GM18508 (cell line): ENCODE data around the gene CRYBG2.
"Not testable (repeated sequence)": the region's sequence is repeated elsewhere in the genome, so short reads cannot be mapped to it uniquely, and the experiment has no call there.

Experiments used
- ATAC-seq: cut with Tn5 transposase; IDR thresholded peaks from one replicate; pipeline ENCODE4 v1.9.1; 2021; ENCODE audit warnings: moderate number of reproducible peaks; ENCODE audit not compliant: insufficient read depth, unreplicated experiment

CRYBG2 gene

DNA sequence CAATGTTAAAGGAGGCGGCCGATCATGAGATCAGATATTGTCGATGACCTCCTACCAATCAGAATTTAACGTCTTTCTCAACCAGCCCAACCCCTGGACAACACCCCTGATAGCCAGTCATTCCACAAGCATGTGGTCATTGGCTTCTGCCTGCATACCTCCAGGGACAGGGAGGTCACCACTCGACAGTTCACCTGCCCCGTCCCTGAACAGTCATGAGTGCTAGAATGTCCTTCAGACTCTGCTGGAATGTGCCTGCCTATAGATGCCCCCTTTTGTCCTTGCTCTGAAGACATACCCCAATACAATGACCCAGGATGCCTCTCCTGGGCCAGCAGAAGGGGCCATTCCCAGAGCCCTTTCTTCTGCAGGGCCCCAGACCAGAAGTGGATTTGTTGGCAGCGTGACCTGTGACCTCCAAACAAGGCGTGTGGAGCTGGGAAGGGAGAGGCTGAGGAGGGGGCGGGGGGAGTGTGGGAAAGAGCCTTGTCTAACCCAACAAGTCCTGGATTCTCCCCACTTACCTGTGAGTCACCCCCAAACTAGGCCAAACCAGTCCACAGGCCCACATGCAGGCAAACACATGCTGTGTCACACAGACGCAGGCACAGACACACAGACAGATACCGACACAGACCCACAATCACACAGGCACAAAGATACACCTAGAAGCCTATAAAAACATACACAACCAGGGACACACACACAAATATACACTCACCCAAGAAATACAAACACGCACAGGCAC lies 2.2 kb downstream of the CRYBG2 start:
- ATAC-seq, result no peak

DNA sequence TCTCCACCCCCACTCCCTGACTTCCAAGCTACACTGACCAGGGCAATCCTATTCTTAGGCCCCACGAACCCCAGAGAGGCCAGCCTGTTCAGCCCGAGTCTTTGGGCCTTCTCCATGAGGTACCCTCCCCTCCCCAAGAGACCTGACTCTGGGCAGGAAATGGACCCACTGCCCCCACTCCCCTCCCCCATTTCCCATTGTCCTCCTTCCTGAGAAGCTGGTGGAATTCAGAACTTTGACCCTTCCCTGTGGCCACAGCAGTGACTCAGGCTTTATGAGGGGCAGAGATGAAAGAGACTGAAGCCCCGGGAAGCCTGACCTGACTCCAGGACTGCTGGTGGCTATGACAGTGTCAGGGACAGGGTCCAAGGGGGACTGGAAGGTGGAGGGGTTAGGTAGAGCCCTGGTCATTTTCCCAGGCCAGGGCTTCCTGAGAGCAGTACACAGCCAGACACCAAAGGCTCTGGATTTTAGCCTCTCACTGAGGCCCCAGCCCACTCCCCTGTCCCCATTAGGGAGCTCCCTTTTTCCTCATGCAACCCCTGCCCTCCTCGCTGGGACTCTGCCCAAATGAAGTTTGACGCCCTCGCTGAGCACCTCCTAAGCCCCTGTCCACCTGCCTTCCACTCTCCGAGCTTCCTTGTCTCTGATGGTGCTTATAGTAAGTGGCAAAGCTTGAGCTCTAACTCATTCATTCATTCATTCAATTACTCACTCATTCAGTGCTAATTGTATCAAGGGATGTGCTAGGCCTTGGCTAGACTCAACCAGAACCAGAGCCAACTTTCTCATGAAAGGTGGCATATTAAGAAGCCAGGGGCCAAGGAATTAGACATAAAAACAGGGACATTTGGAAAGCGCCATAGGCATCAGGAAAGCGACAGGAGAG lies 3.0 kb downstream of the CRYBG2 start:
- ATAC-seq, result no peak

DNA sequence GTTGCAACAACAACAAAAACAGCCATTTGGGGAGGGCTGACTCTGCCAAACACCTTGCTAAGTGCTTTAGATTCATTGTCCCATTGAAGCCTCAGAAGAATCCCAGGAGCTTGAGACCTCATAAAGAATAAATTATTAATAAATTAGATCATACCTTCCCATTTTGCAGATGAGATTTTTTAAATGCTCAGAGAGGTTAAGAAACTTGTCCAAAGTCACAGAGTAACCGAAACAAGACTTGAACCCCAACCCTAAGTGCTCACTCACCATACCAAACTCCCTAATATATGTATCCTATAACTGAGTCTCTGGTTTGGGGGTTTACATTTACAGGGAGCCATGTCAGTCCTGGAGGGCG lies 3.6 kb downstream of the CRYBG2 start:
- no peak for ATAC-seq

DNA sequence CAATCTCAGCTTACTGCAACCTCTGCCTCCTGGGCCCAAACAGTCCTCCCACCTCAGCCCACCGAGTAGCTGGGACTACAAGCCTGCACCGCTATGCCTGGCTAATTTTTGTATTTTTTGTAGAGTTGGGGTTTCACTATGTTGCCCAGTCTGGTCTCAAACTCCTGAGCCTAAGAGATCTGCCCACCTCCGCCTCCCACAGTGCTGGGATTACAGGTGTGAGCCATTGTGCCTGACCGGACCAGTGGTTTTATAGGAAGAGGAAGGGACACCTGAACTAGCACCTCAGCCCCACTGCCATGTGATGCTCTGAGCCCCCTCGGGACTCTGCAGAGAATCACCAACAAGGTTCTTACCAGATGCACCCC lies 4.1 kb downstream of the CRYBG2 start:
- ATAC-seq, result no peak

DNA sequence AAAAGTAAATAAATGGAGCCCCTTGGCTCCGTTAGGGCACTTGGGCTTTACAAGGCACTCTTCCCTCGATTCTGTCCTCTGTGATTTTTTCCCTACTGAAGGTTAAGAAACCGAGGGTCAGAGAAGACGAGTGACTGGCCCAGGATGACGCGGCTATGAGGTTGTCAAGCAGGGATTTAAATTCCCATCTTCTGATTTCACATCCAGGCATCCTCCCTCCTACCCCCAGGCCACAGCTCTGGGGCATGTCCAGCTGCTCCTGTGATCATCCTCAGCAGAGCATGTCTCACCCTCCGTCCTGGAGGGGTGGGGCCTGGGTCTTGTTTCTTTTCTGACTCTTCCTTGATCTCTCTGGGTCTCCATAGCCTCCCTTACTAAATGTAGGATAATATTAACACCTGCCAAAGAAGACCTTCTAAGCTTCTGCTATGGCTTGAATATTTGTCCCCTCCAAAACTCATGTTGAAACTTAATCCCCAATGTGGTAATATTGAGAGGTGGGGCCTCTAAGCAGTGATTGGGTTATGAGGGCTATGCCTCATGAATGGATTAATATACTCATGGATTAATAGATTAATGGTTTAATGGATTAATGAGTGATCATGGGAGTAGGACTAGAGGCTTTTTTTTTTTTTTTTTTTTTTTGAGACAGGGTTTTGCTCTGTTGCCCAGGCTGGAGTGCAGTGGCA lies 4.6 kb downstream of the CRYBG2 start:
- ATAC-seq, result no peak

DNA sequence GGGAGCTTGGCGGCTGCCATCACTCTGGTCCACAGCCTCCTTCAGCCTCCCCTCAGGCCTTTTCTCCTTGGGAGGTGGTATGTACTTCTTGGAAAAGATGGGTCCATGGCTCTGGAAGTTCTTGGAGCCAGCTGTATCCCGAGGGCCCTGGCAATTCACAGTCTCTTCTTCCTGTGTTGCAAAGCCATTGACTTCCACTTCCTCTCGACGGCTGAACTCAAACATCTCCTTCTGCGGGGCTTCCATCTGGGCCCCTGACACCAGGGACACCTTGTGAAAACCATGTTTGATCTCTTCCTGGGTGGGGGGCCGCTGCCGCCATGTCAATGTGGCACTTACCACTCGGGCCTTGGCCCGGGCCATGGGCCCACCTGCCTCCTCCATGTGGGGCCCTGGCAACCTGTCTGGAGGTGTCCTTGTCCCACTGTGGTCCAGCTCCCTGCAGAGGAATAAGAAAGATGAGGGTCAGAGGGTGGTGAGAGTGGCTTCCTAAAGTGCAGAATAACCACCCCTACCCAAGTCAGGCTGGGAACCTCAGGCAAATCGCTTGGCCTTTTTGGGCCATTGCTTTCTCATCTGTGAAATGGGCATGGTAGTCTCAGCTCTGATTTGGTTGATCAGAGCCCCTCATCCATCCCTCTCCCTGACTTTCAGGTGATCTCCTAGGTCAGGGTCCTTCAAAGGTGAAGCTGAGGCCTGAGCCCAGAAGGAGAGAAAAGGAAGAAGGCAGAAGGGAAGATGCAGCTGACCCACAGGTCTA lies 7.5 kb downstream of the CRYBG2 start:
- ATAC-seq, result no peak

DNA sequence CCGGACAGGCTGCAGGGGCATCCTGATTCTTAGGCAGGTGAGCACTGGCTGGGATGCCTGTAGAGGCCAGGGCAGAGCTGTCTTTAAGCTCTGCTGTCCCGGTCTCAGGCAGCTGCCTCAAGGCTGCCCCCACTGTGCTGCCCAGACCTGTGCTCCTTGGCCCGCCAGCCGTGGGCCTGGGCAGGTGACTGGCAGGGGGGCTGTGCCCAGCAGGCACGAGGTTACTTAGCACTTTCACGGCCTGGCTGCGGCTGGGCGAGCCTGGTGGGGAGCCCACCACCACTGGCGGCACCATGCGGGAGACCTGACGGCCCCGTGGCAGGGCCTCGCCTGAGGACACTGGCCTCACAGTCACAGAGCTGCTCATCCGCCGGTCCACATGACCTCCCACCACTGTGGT lies 8.2 kb downstream of the CRYBG2 start:
- no peak for ATAC-seq

DNA sequence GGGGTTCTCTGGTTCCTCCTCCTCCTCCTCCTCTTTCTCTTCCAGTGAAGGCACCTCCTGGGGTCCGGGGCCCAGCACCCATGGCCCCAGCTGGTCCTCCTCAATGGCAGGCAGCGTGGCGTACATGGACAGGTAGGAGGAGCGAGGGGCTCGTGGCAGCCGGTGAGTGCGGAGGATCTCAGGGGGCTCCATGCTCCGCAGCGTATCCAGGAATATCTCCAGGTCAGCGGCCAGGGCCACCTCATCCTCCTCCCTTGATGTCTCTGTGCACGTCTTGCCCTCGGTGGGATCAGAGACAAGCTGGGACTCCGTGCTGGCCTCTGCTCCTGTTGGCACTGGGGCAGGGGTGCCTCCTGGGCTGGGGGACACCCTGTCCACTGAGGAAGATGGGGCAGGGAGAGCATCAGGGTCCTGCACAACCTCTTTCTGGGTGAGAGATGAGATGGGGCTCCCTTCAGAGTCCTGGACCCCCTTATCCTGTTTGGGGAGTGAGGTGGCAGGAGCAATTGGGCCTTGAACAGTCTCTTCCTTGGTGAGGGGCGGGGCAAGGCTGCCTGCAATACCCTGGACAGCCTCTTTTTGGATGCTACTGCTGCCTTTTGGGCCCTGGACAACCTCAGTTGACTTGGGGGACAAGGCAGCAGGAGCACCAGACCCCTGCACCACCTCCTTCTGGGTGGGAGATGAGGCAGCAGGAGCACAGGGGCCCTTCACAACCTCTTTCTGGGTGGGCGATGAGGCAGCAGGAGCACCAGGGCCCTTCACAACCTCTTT lies 9.6 kb downstream of the CRYBG2 start:
- ATAC-seq, result no peak

DNA sequence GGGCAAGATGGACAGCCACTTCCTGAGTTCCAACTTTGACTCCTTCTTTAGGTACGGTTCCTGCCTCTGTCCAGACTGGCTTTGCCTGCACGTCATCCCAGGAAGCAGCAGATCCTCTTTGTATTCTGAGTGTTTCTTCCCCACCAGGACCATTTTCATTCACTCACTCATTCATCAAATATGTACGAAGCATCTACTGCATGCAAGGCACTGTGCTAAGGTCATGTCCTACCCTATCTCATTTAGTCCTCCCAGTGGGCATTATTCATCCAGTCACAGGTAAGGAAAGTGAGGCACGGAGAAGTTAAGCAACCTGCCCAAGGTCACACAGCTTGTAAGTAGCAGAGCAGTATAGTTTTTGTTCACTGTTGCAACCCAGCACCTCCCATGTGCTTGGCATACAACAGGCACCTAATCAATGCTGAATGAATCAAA lies 13.9 kb downstream of the CRYBG2 start:
- no peak for ATAC-seq

DNA sequence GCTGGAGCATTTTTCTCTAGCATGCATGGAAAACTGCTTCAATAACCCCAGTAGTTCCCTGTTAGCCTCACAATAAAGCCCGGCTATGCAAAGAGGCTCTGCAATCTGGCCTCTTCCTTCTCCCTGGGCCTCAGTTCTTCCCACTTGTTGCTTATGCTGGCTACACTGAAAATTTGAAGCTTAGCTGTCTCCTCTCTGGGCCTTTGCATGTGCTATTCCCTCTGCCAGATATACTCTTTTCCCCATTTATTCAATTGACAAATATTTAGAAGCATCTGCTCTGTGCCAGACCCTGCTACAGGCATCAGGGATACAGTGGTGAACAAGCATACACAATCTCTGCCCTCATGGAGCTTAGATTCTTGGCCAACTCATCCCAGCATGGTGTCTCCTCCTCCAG lies 15.3 kb downstream of the CRYBG2 start:
- ATAC-seq, result no peak

DNA sequence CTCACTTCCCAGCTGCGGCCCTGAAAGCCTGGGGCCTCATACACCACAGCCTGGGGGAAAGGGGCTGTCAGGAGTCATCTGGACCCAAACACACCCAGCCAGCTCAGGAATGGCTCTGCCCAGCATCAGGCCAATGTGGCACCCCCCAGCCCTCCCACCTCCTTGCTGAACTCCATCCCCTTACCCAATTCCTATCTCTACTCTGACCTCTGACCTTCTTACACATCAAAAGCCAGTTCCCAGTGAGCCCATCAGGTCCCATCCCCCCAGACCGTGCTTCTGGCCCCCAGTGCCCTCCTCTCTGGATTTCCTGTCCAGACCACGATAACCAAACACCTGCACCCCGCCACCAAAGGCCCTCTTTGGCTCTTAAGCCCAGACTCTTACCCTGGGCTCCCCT lies 16.3 kb downstream of the CRYBG2 start:
- no peak for ATAC-seq

DNA sequence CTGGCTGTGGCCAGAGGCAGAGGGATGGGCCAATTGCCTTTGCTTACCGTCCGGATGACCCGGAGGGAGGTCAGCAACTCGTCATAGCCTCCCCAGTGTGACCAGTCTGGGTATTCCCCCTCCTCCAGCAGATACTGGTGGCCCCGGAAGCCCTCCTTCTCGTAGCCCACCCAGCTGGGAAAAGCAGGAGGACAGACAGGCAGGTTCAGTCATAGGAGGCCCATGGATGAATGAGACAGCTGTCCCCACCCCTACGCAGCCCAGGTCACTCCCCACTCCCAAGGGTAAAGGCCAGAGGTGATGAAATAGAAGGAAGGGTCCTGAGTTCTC lies 16.8 kb downstream of the CRYBG2 start:
- ATAC-seq, result no peak

DNA sequence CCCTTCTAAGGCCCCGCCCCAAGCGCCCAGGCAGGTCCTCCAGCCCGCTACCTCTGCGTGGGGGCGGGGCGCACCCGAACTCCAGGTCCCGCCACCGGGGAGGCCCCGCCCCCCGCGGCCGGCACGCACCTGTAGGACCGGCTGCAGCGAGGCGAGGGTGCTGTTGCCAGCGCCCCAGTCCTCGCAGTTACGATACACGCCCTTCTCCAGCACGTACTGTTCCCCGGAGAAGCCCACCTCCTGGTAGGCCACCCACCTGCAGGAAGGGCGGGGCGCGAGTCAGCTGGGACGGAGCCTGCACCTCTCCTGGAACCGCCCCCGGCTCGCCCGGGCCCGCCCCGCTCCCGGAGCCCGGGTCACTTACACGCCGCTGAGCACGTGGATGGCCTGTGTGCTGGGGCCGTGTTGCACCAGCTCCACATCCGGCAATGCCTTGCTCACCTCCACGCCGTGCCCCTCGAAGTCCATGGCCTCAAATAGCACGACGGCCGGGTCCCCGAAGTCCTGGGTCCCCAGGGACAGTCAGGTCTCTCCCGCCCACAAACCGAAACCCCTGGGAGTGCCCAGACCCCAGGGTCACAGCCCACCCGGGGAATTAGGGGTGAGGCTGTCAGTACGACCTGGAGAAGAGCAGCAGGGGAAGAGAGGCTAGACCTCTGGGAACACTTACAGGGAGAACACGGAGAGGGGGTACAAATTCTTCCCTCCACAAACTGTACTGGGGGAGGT lies 17.3 kb downstream of the CRYBG2 start:
- ATAC-seq, result no peak

DNA sequence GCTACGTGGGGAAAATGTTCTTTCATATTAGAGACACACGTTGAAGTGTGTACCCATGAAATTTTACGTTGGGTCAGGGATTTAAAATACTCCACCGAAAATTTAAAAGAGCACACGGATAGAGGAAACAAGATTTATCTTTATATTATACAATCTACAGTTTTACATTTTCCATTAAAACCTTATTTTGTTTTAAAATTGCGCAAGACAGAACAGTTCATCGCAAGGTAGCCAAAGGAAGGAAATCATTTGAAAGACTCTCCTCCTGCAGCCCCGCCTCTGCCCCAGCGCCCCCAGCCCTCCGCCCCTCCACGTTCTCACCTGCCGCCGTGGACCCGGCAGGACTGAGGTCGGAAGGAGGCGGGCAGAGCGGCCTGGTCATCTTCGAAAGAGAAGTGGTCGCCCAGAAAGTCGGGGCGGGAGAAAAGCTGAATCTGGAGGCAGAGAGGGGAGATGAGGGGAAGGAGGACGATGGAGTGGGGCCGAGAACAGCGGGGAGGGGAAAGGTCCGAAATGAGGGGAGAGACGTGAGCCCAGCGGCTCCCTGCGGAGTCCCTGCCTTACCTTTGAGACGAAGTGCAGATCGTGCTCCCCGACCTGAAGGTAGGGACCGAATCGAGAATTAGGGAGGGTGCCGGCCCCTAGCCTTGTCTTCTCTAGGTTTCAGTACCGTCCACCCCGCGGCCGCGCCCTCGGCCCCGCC lies 18.0 kb downstream of the CRYBG2 start:
- no peak for ATAC-seq

DNA sequence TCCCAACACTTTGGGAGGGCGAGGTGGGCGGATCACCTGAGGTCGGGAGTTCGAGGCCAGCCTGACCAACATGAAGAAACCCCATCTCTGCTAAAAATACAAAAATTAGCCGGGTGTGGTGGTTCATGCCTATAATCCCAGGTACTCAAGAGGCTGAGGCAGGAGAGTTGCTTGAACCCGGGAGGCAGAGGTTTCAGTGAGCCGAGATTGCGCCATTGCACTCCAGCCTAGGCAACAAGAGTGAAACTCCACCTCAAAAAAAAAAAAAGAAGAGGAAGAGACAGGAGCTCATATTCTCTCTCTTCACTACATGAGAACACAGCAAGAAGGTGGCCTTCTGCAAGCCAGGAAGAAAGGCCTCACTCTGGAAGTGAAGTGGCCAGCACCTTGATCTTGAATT lies 20.6 kb downstream of the CRYBG2 start:
- not testable (repeated sequence) for ATAC-seq

DNA sequence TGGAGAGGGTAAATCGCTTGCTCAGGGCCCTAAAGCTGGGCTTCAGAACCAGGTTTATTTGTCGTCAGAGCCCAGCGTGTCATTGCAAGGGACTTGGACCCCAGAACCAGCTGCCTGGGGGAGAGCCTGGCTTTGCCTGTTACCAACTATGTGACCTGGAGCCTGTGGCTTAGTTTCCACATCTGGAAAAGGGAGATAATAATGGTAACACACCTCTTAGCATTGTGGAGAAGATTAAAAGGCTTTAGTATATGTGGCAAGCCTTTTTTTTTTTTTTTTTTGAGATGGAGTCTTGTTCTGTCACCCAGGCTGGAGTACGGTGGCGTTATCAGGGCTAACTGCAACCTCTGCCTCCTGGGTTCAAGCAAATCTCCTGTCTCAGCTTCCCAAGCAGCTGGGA lies 23.7 kb downstream of the CRYBG2 start:
- no peak for ATAC-seq

DNA sequence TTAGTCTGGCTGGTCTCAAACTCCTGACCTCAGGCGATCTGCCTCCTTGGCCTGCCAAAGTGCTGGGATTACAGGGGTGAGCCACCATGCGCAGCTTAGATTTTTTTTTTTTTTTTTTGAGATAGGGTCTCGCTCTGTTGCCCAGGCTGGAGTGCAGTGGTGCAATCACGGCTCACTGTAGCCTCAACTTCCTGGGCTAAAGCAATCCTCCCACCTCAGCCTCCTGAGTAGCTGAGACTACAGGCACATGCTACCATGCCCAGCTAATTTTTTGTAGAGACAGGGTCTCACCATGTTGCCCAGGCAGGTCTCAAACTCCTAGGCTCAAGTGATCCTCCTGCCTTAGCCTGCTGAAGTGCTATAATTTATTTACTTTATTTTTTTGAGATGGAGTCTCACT lies 24.6 kb downstream of the CRYBG2 start:
- ATAC-seq, result not testable (repeated sequence)

DNA sequence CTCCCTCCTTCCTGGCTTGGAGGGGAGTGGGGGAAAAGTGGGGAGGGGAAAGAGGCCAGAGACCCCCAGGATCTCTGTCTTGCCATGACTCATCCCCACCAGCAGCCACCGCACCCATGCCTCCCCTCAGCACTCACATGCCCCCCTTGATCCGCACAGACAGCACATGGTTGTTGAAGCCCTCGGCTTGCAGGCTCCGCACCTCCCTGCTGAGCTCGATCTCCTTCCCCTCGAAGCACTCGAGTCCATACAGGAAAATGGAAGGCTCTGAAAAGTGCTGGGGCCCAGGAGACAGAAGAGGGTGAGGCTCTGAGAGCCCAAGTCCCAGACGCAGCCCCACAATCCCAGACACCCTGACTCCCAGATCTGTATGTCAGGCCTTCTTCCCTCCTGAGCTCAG lies 25.3 kb downstream of the CRYBG2 start:
- ATAC-seq, result no peak

DNA sequence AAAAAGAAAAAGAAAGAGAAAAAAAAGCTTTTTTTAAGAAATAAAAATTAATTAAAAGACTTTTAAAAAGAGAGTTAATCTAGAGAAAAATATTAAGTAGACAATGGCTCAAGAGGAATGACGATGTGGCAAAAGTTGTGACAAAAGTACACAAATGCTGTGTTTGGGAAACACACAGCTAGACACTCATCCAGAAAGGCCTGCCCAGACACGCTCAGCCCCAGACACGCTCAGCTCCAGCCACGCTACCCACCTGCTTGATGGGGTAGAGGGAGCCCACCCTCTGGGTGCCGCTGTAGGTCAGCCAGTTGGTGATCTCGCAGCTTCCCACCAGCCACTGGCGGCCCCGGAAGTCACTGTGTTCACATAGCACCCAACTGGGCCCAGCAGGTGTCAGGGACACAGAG lies 26.0 kb downstream of the CRYBG2 start:
- ATAC-seq, result no peak
